Endodermal cell (in vitro differentiated cells): ENCODE data around the gene FAM210B. TPM values are rescaled to one million over a fixed set of nuclear protein-coding genes. Genes with fewer than 3 reads are reported as not detected.

ENCODE experiments used
- DNase-seq: peaks from one replicate; pipeline ENCODE4 v3.0.0-alpha.2; 2017
- H3K27ac ChIP-seq: 2 replicates; pipeline ENCODE4 v1.5.1; 2013; ENCODE audit warnings: mild to moderate bottlenecking, low read depth, low read length, moderate library complexity
- H3K27me3 ChIP-seq: 2 replicates; pipeline ENCODE4 v1.6.1; 2013; ENCODE audit warnings: mild to moderate bottlenecking, low read length, moderate library complexity; ENCODE audit not compliant: insufficient read depth, control insufficient read depth, poor library complexity, severe bottlenecking
- H3K36me3 ChIP-seq: 2 replicates; pipeline ENCODE4 v1.7.0; 2013; ENCODE audit warnings: mild to moderate bottlenecking, low read length, moderate library complexity; ENCODE audit not compliant: control insufficient read depth, insufficient read depth
- H3K4me1 ChIP-seq: one replicate; pipeline ENCODE4 v1.7.0; 2013; ENCODE audit warnings: low read length; ENCODE audit not compliant: control insufficient read depth, insufficient read depth
- H3K4me3 ChIP-seq: 2 replicates; pipeline ENCODE4 v1.5.1; 2013; ENCODE audit warnings: mild to moderate bottlenecking, low read length, moderate library complexity
- H3K9ac ChIP-seq: 2 replicates; pipeline ENCODE4 v1.6.1; 2013; ENCODE audit warnings: mild to moderate bottlenecking, low read length, moderate library complexity; ENCODE audit not compliant: poor library complexity, severe bottlenecking; ENCODE audit errors: extremely low read depth
- H3K9me3 ChIP-seq: 2 replicates; pipeline ENCODE4 v1.6.1; 2013; ENCODE audit warnings: mild to moderate bottlenecking, low read length, moderate library complexity; ENCODE audit not compliant: control insufficient read depth
- H3K27ac Mint-ChIP-seq: 2 replicates; pipeline ENCODE4 v1.8.0; 2020; ENCODE audit warnings: mixed read lengths
- H3K27me3 Mint-ChIP-seq: 2 replicates; pipeline ENCODE4 v1.8.0; 2021; ENCODE audit warnings: mild to moderate bottlenecking, mixed read lengths; ENCODE audit not compliant: insufficient read depth
- H3K36me3 Mint-ChIP-seq: 2 replicates; pipeline ENCODE4 v1.8.0; 2020; ENCODE audit warnings: low read depth, mixed read lengths
- H3K4me1 Mint-ChIP-seq: 2 replicates; pipeline ENCODE4 v1.8.0; 2020; ENCODE audit warnings: mixed read lengths
- H3K4me3 Mint-ChIP-seq: 2 replicates; pipeline ENCODE4 v1.8.0; 2020; ENCODE audit warnings: mild to moderate bottlenecking, moderate library complexity, mixed read lengths
- H3K9me3 Mint-ChIP-seq: 2 replicates; pipeline ENCODE4 v1.8.0; 2020; ENCODE audit warnings: mild to moderate bottlenecking, mixed read lengths
- CTCF ChIP-seq: fragments of 200-600 bp; sonication (generic); conservative IDR thresholded peaks from 2 replicates; pipeline ENCODE4 v1.5.0; 2021; ENCODE audit warnings: antibody characterized with exemption, mild to moderate bottlenecking
- WGBS, 2 experiments: methylation state at CpG; one replicate each; pipeline versions ENCODE4 v1.1.5 to v1.1.7; 2013; ENCODE audit warnings: missing lambda C conversion rate in 2 of 2, mixed read lengths in 1 of 2; ENCODE audit not compliant: insufficient coverage in 1 of 2, insufficient read length in 1 of 2; 5-methylcytosine and 5-hydroxymethylcytosine counted together
- total RNA-seq, 2 donors: library from RNA; stranded (reverse); fragmentation: NEBNext Ultra II Directional in 1 of 2; extraction: Animal tissue kit (Norgen Biotek cat#: 25700) in 1 of 2; gene quantifications; 2 replicates in 1 of 2; 3 replicates in 1 of 2; pipeline ENCODE4 v1.2.1, GENCODE V29; 2021

Gene FAM210B
- total RNA-seq, 2 donors from 2014 or later = 16.8 to 34.1 TPM

- H3K9me3 ChIP-seq = peaks cover 8% of the 10 kb centered on the region
- Mint-ChIP-seq H3K4me3 (peak overlapping the region; percentile 35), H3K27me3 (peaks cover 45% of the 10 kb centered on the region), H3K4me1 (peaks cover 34% of the 10 kb centered on the region), H3K36me3 (no peaks in the 10 kb centered on the region), H3K9me3 (peaks cover 15% of the 10 kb centered on the region), H3K27ac (peak overlapping the region; percentile 33)
- no peak for DNase-seq
- 14 to 21% methylated on average over 1 to 5 of the region's 5 CpGs for WGBS, 2 experiments
- H3K27me3 ChIP-seq = peaks cover 12% of the 10 kb centered on the region
- no peak overlapping the region for H3K27ac ChIP-seq
- no peak for TF ChIP-seq CTCF
- H3K9ac ChIP-seq = peak overlapping the region; percentile 52
- peak overlapping the region; percentile 62 for H3K4me3 ChIP-seq
- H3K36me3 ChIP-seq = no peaks in the 10 kb centered on the region
- H3K4me1 ChIP-seq = no peaks in the 10 kb centered on the region
These were observed 10.5 kb upstream of the FAM210B start for GRCh38 chr20:56348305-56348693.

GRCh38 chr20:56348746-56349145, 10.0 kb upstream of the FAM210B start:
- peak overlapping the region; percentile 52 for H3K9ac ChIP-seq
- Mint-ChIP-seq H3K27ac (no peak overlapping the region), H3K36me3 (no peaks in the 10 kb centered on the region), H3K9me3 (peaks cover 15% of the 10 kb centered on the region), H3K4me3 (peak overlapping the region; percentile 35), H3K27me3 (peaks cover 41% of the 10 kb centered on the region), H3K4me1 (peaks cover 34% of the 10 kb centered on the region)
- peak overlapping the region; percentile 62 for H3K4me3 ChIP-seq
- no peak for TF ChIP-seq CTCF
- no peak for DNase-seq
- no peaks in the 10 kb centered on the region for H3K4me1 ChIP-seq
- peaks cover 8% of the 10 kb centered on the region for H3K27me3 ChIP-seq
- no peaks in the 10 kb centered on the region for H3K36me3 ChIP-seq
- H3K9me3 ChIP-seq = peaks cover 8% of the 10 kb centered on the region
- H3K27ac ChIP-seq = no peak overlapping the region
- 8 to 16% methylated on average over 3 of the region's 3 CpGs for WGBS, 2 experiments

GRCh38 chr20:56350842-56351241, 7.9 kb upstream of the FAM210B start:
- H3K27me3 ChIP-seq = no peaks in the 10 kb centered on the region
- Mint-ChIP-seq H3K27me3 (peaks cover 20% of the 10 kb centered on the region), H3K4me3 (no peak overlapping the region), H3K4me1 (peaks cover 25% of the 10 kb centered on the region), H3K27ac (no peak overlapping the region), H3K9me3 (peaks cover 15% of the 10 kb centered on the region), H3K36me3 (no peaks in the 10 kb centered on the region)
- H3K4me3 ChIP-seq = no peak overlapping the region
- H3K36me3 ChIP-seq = no peaks in the 10 kb centered on the region
- TF ChIP-seq CTCF = no peak
- H3K27ac ChIP-seq = no peak overlapping the region
- H3K9ac ChIP-seq = no peak overlapping the region
- DNase-seq = no peak
- WGBS, 2 experiments = 92 to 100% methylated on average over 1 of the region's 2 CpGs
- peaks cover 8% of the 10 kb centered on the region for H3K9me3 ChIP-seq
- no peaks in the 10 kb centered on the region for H3K4me1 ChIP-seq
